HFF-Myc (cell line): Measurements from ENCODE around the gene LIN9.

Experiments
- DNase-seq: peaks from one replicate; pipeline ENCODE4 v3.0.0-alpha.2; 2011; ENCODE audit warnings: low read depth; ENCODE audit errors: extremely low read depth
- H3K4me3 ChIP-seq: replicated peaks from 2 replicates; pipeline ENCODE4 v1.5.1; 2011; ENCODE audit warnings: low read depth, mild to moderate bottlenecking, control low read depth, low read length
- TF ChIP-seq, protein P1 (sequence below): IDR thresholded peaks from 2 replicates; pipeline ENCODE4 v1.5.1; 2012; ENCODE audit warnings: mild to moderate bottlenecking, low read depth, low read length, control low read depth; ENCODE audit errors: missing control alignments

LIN9 gene, protein sequence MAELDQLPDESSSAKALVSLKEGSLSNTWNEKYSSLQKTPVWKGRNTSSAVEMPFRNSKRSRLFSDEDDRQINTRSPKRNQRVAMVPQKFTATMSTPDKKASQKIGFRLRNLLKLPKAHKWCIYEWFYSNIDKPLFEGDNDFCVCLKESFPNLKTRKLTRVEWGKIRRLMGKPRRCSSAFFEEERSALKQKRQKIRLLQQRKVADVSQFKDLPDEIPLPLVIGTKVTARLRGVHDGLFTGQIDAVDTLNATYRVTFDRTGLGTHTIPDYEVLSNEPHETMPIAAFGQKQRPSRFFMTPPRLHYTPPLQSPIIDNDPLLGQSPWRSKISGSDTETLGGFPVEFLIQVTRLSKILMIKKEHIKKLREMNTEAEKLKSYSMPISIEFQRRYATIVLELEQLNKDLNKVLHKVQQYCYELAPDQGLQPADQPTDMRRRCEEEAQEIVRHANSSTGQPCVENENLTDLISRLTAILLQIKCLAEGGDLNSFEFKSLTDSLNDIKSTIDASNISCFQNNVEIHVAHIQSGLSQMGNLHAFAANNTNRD

DNA sequence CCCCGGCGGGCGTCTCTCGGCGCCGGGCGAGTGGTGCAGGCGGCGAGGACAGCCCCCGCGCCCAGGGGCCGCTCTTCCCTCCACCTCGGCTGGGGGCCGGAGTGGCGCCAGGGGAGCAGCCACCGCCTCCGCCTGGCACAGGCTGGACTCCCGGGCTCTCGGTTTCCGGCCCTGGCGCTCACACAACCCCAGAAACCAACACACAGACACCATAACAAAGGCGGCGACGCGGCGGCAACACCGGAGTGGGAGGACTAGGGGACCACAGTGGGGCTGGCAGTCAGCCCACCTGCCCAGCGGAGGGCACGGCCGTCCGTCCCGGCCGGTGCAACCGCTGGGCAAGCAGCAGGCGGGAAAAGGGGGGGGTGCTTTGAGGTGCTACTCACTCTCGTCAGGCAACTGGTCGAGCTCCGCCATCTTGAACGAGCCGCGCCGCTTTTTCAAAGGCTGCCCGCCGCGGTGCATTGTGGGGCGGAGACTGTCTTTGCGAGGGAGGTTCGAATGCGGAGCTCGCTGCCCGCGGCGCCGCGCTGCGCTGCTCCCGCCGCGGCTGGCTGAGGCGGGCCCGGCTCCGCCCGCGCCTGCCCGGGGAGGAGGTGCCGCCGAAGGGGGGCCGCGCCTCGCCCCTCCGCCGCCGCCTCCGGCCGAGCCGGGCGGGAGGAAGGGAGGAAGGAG, at the start of gene LIN9:
Gene LIN9, minus strand, starts transcription at position 442 of the 675 bp plus-strand sequence. Its CDS starts 25 bp downstream, at position 417.
- DNase-seq: peak; percentile 68
- H3K4me3 ChIP-seq: peak within 1 kb of the TSS; percentile 91
- TF ChIP-seq, protein P1, sequence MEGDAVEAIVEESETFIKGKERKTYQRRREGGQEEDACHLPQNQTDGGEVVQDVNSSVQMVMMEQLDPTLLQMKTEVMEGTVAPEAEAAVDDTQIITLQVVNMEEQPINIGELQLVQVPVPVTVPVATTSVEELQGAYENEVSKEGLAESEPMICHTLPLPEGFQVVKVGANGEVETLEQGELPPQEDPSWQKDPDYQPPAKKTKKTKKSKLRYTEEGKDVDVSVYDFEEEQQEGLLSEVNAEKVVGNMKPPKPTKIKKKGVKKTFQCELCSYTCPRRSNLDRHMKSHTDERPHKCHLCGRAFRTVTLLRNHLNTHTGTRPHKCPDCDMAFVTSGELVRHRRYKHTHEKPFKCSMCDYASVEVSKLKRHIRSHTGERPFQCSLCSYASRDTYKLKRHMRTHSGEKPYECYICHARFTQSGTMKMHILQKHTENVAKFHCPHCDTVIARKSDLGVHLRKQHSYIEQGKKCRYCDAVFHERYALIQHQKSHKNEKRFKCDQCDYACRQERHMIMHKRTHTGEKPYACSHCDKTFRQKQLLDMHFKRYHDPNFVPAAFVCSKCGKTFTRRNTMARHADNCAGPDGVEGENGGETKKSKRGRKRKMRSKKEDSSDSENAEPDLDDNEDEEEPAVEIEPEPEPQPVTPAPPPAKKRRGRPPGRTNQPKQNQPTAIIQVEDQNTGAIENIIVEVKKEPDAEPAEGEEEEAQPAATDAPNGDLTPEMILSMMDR: no peak

DNA sequence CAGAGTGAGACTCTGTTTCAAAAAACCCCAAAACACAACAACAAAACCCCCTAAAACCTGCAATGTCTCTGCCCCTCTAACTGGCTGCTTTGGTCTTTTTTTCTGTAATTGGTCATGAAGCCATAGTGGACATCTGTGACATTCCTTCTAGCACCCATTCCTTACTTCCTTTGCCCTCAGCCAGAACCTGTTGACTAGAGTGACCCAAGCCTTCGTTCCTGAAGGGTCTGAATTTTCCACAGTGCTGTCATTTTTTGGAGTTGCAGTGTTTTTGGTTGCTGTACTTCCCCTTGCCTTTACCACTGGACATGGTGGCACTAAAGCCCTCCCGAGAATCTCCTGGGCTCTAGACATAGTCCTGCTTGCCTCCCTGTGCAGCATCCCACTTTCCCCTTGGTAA, 48.5 kb upstream of the LIN9 start:
- no peak for DNase-seq
- H3K4me3 ChIP-seq: no peak overlapping the region
- TF ChIP-seq, protein P1: no peak

DNA sequence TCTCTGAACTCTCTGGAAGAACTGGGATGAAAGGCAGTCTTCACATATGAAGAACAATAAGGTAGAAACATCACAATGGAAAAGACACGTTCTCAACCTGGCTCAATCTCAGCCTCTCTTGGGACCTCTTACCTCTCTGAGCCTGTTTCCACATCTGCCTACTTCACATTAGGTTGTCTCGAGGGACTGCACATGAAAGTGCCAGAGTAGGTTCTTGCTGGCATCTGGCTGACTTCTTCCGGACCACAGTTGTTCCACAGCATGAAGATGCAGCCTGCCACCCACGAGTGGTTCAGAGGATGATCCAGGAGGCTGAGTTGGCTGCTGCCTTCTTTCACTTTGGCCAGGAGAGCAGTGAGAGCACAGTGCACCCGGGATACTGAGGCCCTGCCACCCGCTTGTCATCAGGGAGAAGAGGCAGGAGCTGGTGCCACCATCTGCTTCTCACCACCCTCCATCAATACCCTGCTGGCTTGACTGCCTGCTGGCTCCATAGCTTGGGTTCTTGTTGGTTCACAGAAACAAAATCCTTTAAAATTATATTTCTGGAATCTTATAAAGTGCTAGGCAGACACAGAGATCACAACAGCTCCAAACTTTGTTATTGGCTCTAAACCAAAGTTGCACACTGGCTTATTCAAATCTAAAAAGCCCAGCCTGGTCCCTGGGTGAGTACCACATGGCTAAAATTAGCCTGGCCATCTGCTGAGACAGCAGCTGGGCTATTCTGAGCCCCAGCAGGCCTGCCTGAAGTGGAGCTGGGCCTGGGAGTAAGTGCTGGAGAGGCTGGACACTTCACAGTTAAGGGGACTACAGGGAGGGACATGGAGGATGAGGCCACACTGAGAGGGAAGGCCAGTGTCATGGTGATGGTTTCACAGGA, 46.9 kb upstream of the LIN9 start:
- DNase-seq: no peak
- TF ChIP-seq, protein P1: no peak
- H3K4me3 ChIP-seq: no peak overlapping the region

DNA sequence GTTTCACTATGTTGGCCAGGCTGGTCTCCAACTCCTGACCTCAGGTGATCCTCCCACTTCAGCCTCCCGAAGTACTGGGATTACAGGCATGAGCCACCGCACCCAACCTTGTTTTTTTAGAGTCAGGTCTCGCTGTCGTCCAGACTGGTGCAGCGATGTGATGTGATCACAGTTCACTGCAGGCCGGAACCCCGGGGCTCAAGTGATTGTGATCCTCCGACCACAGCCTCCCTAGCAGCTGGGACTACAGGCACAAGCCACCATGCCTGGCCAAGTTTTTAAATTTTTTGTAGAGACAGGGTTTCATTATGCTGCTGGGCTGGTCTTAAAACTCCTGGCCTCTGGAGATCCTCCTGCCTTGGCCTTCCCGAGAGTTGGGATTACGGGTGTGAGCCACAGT, 46.1 kb upstream of the LIN9 start:
- TF ChIP-seq, protein P1: no peak
- no peak overlapping the region for H3K4me3 ChIP-seq
- DNase-seq: no peak

DNA sequence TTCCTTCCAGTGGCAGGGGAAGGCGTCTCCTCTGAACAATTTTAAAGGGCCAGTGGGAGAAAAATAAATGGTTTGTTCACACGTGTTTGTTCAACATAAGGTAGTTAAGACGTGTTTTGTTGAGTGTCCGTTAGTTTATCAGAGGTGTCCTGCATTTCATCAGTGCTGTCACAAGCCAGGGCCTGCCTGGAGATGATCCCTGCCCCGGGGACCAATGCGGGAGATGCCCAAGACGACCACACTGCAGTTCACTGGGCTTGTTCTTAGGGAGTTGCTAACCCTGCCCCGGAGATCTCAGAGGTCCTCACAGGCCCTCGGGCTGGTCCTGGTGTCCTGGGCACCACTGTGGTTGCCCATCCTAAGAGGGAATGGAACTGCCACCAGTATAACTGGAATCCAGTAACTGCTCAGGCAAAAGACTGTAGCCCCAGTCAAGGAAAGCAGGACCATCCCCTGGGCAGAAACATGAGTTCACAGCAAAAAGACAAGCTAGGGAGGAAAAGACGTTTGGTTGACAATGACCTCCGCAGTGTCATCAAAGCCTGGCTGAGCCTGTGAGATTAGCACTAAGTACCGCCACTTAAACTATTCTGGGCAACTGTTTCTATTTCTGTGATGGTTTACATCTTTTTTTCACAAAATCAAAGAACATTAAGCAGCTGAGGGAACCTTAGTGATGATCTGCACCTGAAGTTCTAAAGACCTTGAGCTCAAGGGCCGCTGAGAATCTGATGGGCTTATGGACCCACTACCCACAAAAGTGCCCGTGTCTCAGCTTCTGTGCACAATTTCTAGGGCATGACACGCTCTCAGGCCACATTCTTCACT, 44.9 kb upstream of the LIN9 start:
- no peak for DNase-seq
- TF ChIP-seq, protein P1: no peak
- no peak overlapping the region for H3K4me3 ChIP-seq

DNA sequence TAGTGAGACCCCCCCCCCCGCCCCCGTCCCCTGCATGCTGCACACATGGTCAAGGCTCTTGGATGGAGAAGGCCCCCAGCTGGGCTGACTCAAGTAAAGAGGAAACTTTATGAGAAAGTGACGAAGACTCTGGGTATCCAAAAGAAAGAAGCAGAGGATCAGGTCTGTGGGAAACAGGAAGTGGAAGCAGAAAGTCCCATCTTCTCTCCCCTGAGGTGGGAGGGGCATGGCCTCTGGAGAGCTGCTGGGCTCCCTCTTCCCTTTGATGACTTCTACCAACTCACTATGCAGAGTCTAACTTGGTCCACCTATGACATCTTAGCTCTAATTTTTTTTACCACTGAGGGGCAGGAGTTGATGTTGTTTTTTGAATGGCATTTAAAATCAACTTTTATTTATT, 42.7 kb upstream of the LIN9 start:
- TF ChIP-seq, protein P1: no peak
- no peak overlapping the region for H3K4me3 ChIP-seq
- no peak for DNase-seq
